Loucy (cell line): ENCODE data around the gene UBE2G1.

ENCODE experiments used
- H2AFZ ChIP-seq: fragments of 200-600 bp; sonication (generic); 2 replicates; pipeline ENCODE4 v1.6.0; 2016; ENCODE audit warnings: antibody characterized with exemption, mild to moderate bottlenecking, low read length, moderate library complexity
- H3F3A ChIP-seq: fragments of 200-600 bp; 2 replicates; pipeline ENCODE4 v1.6.0; 2016; ENCODE audit warnings: antibody characterized with exemption, low read depth, mild to moderate bottlenecking
- H3K27me3 ChIP-seq: fragments of 200-600 bp; sonication (generic); 2 replicates; pipeline ENCODE4 v1.6.1; 2014; ENCODE audit warnings: low read length, mild to moderate bottlenecking; ENCODE audit not compliant: insufficient read depth, poor library complexity, severe bottlenecking
- H3K36me3 ChIP-seq: fragments of 200-600 bp; sonication (generic); 2 replicates; pipeline ENCODE4 v1.6.1; 2016; ENCODE audit warnings: low read length; ENCODE audit not compliant: insufficient read depth
- H3K4me1 ChIP-seq: fragments of 200-600 bp; sonication (generic); 2 replicates; pipeline ENCODE4 v1.5.1; 2014; ENCODE audit warnings: low read length, mild to moderate bottlenecking; ENCODE audit not compliant: insufficient read depth, poor library complexity, severe bottlenecking
- H3K4me2 ChIP-seq: fragments of 200-600 bp; sonication (generic); 2 replicates; pipeline ENCODE4 v1.6.0; 2014; ENCODE audit warnings: antibody characterized with exemption, low read length, low read depth, mild to moderate bottlenecking; ENCODE audit not compliant: poor library complexity, severe bottlenecking
- H3K4me3 ChIP-seq: fragments of 200-600 bp; sonication (generic); 2 replicates; pipeline ENCODE4 v1.5.1; 2014; ENCODE audit warnings: low read length, mild to moderate bottlenecking, mixed read lengths; ENCODE audit not compliant: poor library complexity, severe bottlenecking
- H3K79me2 ChIP-seq: fragments of 200-600 bp; sonication (generic); 2 replicates; pipeline ENCODE4 v1.6.1; 2014; ENCODE audit warnings: low read length; ENCODE audit not compliant: insufficient read depth
- H3K9ac ChIP-seq: fragments of 200-600 bp; sonication (generic); 2 replicates; pipeline ENCODE4 v1.6.0; 2014; ENCODE audit warnings: mild to moderate bottlenecking, low read depth, low read length, moderate library complexity; ENCODE audit not compliant: poor library complexity, severe bottlenecking
- H3K9me2 ChIP-seq: fragments of 200-600 bp; sonication (generic); replicated peaks from 2 replicates; pipeline ENCODE4 v1.6.1; 2016; ENCODE audit warnings: low read depth, low read length, mixed read lengths
- H3K9me3 ChIP-seq: fragments of 200-600 bp; sonication (generic); 2 replicates; pipeline ENCODE4 v1.6.1; 2014; ENCODE audit warnings: mild to moderate bottlenecking, antibody characterized with exemption, low read length, low read depth; ENCODE audit not compliant: insufficient read depth
- H4K20me1 ChIP-seq: fragments of 200-600 bp; sonication (generic); 2 replicates; pipeline ENCODE4 v1.6.0; 2014; ENCODE audit warnings: antibody characterized with exemption, low read length, mild to moderate bottlenecking; ENCODE audit not compliant: insufficient read depth, poor library complexity, severe bottlenecking
- CTCF ChIP-seq: fragments of 200-600 bp; sonication (generic); conservative IDR thresholded peaks from 2 replicates; pipeline ENCODE4 v1.5.1; 2014; ENCODE audit warnings: mild to moderate bottlenecking, antibody characterized with exemption, low read length
- EZH2phosphoT487 ChIP-seq: fragments of 200-600 bp; IDR thresholded peaks from 2 replicates; pipeline ENCODE4 v1.6.1; 2018; ENCODE audit warnings: antibody characterized with exemption, mild to moderate bottlenecking, moderate library complexity, borderline replicate concordance

UBE2G1 gene

GRCh38 chr17:4331614-4332013 is 34.9 kb downstream of the UBE2G1 start:
- TF ChIP-seq EZH2phosphoT487: no peak
- TF ChIP-seq CTCF: no peak
- no peak overlapping the region for H3K4me2 ChIP-seq
- peaks cover 9% of the 10 kb centered on the region for H3K4me1 ChIP-seq
- no peak overlapping the region for H2AFZ ChIP-seq
- H4K20me1 ChIP-seq: peaks cover 83% of the 10 kb centered on the region
- no peaks in the 10 kb centered on the region for H3F3A ChIP-seq
- H3K9me3 ChIP-seq: no peaks in the 10 kb centered on the region
- H3K9ac ChIP-seq: no peak overlapping the region
- peaks cover 8% of the 10 kb centered on the region for H3K36me3 ChIP-seq
- H3K27me3 ChIP-seq: no peaks in the 10 kb centered on the region
- peaks cover 95% of the 10 kb centered on the region for H3K79me2 ChIP-seq
- H3K9me2 ChIP-seq: no peaks in the 10 kb centered on the region
- H3K4me3 ChIP-seq: no peak overlapping the region

- peaks cover 1% of the 10 kb centered on the region for H3K4me1 ChIP-seq
- no peak overlapping the region for H3K4me3 ChIP-seq
- no peaks in the 10 kb centered on the region for H3K9me3 ChIP-seq
- H3K9me2 ChIP-seq: no peaks in the 10 kb centered on the region
- H4K20me1 ChIP-seq: peaks cover 82% of the 10 kb centered on the region
- no peak overlapping the region for H2AFZ ChIP-seq
- H3K4me2 ChIP-seq: no peak overlapping the region
- no peak overlapping the region for H3K9ac ChIP-seq
- no peaks in the 10 kb centered on the region for H3K27me3 ChIP-seq
- H3K36me3 ChIP-seq: peaks cover 11% of the 10 kb centered on the region
- no peaks in the 10 kb centered on the region for H3F3A ChIP-seq
- TF ChIP-seq CTCF (no peak), EZH2phosphoT487 (no peak)
- H3K79me2 ChIP-seq: peaks cover 95% of the 10 kb centered on the region
Observed at GRCh38 chr17:4329838-4330237, 36.6 kb downstream of the UBE2G1 start.

GRCh38 chr17:4327606-4328005 is 38.9 kb downstream of the UBE2G1 start:
- H3K36me3 ChIP-seq: peaks cover 11% of the 10 kb centered on the region

More at GRCh38 chr17:4327606-4328005, 38.9 kb downstream of the UBE2G1 start:
- Histone ChIP-seq H3K4me1 (no peaks in the 10 kb centered on the region), H3K9me3 (no peaks in the 10 kb centered on the region), H3K4me2 (no peak overlapping the region), H3K79me2 (peaks cover 95% of the 10 kb centered on the region), H3K9ac (no peak overlapping the region), H4K20me1 (peaks cover 84% of the 10 kb centered on the region), H2AFZ (no peak overlapping the region), H3K27me3 (no peaks in the 10 kb centered on the region), H3K9me2 (no peaks in the 10 kb centered on the region), H3F3A (no peaks in the 10 kb centered on the region), H3K4me3 (no peak overlapping the region)
- TF ChIP-seq EZH2phosphoT487 (no peak), CTCF (no peak)
